OCI-M1 (cell line): ENCODE results near the gene C18orf54.
"Not testable (repeated sequence)": the region's sequence is repeated elsewhere in the genome, so short reads cannot be mapped to it uniquely, and the experiment has no call there.

Experiments
- DNase-seq: peaks from one replicate; lab custom pipeline; 2025; lab: John Stamatoyannopoulos, UW

The C18orf54 gene

DNA sequence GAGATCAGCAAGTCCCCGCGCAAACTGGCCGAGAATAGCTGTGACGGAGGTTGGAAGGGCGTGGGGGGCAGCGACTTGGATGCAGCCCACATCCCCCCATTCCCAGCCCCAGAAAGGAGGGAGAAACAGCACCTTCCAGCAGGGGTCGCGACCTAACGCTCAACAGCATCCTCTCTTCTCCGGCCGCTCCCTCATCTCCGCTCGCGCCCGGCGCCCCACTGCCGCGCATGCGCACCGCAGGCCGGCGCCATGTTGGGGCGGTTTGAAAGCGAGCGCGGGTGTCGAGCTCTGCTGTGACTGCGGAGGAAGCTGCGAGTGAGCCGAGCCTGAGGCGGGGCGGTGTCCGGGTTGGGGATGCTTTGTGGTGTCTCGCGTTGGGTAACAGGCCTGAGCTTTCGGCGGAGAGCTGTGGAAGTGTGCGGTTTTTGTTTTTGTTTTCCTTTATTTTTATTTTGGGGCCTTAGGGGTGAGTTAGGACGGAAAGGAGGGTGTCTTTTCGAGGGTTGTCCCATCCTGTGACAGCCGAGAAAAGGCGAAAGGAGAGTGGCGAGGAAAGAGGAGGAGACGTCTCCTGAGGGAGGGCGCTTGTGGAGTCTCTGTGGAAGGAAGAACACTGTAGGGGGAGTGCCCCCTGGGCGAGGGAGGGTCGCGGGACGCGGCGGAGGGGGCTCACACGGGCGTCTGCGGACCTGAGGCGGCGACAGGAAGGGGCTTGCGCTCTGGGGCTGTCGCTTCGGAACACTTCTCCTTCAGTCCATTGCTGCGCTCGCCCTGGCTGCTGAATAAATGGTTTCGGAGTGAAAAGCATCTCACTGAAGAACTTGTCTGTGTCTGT is at the start of gene C18orf54, which contains the start of gene STARD6:
Gene C18orf54, plus strand, starts transcription at position 247 of the 835 bp plus-strand sequence. CDS start 2,667 bp downstream, outside the sequence.
Gene STARD6, minus strand, starts transcription at position 199 of the 835 bp plus-strand sequence. CDS start 3,285 bp downstream, outside the sequence.
- DNase-seq = peak; percentile 92

DNA sequence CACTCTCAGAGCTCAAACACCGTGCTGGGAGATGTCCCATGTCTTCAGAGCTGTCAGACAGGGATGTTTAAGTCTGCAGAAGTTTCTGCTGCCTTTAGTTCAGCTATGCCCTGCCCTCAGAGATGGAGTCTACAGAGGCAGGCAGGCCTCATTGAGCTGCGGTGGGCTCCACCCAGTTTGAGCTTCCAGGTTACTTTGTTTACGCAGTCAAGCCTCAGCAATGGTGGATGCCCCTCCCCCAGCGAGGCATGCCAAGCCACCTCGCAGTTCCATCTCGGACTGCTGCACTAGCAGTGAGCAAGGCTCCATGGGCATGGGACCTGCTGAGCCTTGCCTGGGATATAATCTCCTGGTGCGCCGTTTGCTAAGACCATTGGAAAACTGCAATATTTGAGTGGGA is 48.1 kb upstream of the C18orf54 start:
- not testable (repeated sequence) for DNase-seq

DNA sequence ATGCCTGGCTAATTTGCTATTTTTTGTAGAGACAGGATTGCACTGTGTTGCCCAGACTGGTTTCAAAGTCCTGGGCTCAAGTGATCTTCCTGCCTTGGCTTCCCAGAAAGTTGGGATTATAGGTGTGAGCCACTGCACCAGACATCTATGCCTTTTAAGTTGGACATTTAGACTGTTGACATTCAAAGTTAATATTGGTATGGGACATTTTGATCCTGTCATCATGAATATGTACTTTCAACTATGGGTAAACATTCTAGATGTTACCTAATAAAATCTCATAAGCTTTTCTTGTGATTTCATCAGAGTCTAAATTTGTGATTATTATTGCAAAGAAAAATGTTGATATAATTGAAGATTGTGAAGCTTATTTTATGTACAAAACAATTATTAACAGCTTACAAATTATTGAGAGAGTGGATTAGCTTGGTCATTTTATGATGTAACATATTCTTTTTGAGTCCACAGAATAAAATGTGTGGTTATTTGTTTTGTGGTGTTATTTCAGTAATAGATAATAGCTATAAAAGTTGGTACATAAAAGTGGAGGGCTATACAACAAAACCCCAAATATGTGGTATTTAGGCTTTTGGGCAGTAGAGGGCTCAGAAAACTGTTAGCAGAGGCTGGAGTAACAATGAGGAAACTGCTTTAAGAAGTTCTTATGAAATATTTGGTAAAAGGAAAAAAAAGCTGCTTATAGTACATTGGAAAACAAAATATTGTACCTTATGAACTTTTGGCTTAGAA is 41.5 kb upstream of the C18orf54 start:
- peak; percentile 4 for DNase-seq

DNA sequence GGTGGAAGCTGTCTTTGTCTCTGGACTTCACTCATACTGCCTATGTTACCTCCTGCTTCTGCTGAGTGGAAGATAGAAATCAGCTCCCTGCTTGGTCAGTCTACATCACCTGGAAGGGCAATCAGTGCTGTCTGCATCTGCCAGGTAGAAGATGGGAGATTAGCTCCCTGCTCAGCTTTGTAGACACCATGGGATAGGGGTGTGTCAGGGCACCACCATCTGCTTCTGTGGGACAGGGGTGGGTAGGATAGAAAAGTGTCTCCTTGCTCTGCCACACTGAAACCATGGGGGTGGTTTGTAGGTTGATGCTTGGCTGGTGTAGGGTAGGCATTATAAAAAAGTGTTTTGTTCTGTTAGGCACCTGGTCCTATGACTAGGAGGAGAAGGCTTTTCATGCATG is 34.1 kb upstream of the C18orf54 start:
- DNase-seq = no peak

DNA sequence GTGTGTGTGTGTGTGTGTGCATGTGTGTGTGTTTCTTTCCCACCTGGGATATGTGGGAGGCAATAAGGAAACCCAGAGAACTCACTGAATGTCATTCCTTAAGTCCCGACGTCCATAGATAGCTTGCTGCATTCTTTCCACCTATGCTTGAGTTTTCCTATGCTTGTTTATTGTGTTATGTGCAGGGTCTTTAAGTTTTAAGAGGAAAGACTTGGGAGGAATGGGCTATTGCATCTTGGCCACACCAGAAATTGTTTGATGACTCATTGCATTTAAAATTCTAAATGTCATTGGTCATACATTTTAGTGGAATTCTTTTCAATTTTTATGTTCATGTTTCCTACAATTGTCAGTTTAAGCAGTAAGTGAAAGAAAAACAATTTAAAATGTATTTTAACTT is 33.7 kb upstream of the C18orf54 start:
- DNase-seq = no peak

DNA sequence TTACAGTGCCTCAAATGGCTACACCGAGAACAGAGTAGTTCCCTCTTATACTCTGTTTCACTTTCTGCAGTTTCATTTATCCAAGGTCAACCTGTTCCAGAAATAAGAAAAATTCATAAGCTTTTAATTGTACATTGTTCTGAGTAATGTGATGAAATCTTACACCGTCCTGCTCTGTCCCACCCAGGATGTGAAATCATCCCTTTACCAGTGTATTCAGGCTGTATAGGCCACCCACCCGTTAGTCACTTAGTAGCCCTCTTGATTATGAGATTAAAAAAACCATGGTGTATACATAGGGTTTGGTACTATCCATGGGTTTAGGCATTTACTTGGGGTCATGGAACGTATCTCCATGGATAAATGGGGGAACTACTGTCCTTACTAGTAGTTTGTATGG is 29.9 kb upstream of the C18orf54 start:
- DNase-seq = no peak

DNA sequence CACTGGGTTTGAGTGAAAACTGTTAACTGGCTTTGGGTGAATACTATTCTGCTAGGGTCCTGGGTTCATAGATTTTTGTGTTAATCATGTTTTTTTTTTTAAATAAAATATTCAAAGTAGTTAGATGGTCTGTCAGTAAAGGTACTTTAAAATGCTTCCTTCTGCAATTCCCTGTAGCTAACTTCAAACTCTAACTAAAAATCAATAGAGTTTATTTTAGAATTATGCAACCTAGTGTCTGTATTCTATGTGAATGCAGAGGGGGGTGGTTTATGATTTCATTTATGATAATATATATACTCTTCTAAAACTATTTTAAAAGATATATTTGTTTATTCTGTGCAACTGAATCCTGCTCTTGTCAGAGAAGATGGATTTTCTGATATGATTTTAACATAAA is 27.9 kb upstream of the C18orf54 start:
- no peak for DNase-seq

DNA sequence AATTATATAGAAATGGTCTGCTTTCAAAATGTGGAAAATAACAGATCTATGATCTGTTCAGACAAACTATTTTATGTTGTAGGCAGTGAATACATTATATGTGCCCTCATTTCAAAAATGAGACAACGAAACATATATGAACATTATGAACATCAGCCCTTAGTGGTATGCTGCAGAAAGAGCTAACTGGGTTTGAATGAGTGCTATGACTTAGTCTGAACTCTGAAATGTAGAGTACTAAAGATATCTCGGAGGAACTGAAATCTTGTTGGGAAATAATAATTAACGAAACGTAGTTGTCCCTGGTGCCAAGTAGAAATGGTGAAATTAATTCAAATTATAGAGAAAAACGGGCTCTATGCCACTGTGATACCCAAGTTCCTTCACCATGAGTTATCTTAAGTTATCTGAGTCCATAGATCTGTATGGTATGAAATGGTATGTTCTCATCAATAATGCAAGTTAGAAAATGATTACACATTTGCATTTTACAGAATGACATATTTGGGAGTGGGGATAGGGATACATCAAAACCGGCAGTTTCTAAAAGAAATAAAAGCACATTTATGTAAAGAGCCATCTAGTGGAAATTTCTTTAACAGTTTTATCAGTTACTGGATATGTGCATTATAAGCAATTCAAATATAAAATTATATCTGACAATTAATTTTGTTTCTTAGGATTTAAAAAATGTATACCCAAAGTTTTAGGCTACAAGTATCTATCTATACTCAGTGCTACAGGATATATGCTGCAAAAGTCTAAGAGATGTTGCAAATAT is 26.7 kb upstream of the C18orf54 start:
- DNase-seq = peak; percentile 18

DNA sequence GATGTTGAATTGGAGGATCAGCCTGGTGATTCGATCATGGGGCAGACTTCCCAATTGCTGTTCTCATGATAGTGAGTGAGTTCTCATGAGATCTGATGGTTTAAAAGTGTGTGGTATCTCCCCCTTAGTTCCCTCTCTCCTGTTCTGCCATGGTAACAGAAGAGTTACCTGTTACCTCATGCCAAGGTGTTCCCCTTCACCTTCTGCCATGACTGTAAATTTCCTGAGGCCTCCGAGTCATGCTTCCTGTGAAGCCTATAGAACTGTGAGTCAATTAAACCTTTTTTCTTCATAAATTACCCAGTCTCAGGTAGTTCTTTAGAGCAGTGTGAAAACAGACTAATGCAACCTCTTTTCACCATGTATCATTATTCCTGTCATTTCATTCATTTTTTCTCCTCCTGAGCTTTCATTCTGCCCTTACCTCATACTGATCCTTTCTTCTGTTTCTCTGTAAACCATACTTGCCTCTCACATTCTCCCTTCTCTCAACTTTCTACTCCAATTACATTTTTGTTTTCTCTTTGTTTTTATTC is 22.0 kb upstream of the C18orf54 start:
- no peak for DNase-seq

DNA sequence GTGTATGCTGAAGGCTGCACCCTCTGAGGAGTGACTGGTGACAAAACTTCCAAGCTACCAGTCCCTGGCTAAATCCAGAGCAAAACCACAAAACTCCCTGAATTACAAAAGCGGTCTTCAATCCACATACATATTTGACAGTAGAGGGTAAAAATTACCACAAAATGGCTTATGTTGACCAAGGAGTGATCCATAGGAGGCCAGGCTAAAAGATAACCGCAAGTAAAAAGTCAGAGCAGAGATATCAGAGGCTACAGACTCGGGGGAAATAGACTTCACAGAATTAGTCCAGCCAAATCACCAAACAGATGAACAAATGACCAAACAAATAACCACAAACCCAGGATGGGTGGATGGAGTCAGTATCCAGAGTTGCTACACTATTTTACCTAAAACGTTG is 19.5 kb upstream of the C18orf54 start:
- peak; percentile 74 for DNase-seq

DNA sequence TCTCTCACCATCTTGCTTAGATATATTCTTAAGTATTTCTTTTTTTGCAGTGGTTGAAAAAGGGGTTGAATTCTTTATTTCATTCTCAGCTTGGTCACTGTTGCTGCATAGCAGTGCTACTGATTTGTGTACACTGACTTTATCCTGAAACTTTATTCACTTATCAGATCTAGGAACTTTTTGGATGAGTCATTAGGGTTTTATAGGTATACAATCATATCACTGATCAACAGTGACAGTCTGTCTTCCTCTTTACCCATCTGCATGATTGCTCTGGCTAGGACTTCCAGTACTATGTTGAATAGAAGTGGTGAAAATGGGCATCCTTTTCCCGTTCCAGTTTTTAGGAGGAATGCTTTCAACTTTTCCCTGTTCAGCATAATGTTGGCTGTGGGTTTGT is 6.5 kb upstream of the C18orf54 start:
- DNase-seq = no peak

DNA sequence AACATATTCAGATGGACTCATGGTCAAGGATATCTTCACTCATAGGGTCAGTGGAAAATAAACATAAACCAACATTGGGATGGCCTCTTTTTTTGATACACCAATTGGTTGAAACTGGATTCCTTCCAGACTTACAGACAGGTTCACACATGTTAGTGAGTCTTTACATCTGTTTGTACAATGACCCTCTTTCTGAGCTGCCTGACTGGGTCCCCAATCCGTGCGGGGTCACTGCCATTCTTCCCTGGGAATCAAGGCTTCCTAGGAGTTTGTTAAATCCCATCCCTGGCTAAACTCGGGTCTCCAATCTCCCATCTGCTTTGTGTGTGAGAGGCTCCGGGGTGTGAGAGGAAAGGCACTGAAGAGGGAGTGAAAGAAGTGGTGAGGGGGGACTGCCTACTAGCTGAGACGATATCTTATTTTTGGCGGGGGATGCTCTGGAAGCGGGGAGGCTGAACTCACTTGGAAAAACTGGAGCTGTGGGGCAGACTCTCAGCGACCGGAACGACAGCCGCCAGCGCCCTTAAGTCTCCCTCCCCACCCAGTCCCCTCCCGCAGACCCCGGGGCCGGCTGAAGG is 535 bp upstream of the C18orf54 start:
- no peak for DNase-seq

DNA sequence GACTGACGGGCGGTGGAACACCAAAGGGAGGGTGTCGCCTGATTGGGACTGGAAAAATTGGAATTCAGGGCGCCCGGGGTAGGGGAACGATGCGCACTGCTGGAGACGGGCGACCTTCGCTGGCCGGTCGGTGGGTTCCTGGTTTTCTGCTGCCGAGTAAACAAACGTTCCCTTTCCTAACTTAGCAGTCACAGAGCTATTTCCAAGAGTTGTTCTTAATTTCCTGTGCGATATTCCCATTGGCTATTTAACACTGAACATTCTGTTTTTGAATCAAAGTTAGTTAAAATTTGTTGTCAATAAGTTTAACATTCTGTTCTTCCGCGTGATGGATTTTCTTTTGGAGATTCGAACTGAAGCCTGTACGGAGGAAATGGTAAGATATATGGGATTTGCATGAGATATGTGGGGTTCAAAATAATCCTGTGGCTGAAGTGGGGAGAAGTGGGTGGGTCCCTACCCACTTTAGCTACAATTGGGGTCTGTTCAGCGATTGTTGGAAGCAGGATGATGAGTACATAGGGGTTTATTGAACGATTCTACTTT is 862 bp downstream of the C18orf54 start:
- DNase-seq = peak; percentile 58

DNA sequence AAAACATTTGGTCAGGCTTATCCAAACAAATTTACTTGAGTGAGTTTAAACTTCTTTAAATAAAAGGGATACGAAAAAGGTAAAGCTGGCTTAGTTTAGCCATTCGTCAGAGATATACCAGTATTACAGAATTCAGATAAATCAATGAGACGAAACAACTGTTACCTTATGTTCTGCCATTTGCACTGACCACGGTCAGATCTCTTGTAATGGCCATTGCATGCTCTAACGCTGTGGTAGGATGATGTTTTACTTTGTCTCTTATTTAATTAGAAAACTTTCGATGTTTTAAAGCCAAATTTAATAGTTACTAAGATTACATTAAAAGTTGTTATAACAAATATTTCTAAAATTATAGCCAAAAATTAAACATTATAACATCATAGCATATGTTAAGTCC is 1.5 kb downstream of the C18orf54 start:
- DNase-seq = no peak

DNA sequence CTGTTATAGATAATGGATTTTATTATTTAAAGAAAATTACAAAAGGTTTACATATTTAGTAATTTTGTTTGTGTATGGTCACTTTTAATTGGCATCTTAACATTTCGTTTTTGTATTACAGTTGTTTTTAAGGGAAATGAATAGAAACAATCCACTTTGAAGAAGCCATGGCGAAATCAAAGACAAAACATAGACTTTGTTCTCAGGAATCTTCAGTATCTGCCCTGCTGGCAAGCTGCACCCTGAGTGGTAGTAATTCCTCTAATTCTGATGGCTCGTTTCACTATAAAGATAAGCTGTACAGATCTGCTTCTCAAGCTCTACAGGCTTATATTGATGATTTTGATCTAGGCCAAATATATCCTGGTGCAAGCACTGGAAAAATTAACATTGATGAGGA is 2.7 kb downstream of the C18orf54 start:
- no peak for DNase-seq

DNA sequence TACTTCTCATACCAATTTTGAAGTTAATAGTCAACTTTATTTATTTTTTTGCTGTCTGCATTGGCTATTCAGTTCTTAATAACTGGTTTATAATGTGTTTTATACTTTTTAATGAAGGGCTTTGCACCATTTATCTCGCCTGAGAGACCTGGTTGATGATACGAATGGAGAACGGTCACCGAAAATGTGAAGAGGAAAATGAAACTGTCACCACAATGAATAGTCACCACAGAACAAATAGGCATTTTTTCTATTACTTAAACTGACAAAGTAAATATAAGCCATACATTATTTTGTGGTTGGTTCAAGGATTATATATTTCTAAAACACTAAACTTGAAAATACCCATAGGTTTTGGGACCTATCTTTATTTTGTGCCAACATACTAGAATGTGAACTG is 20.4 kb downstream of the C18orf54 start:
- DNase-seq = no peak

DNA sequence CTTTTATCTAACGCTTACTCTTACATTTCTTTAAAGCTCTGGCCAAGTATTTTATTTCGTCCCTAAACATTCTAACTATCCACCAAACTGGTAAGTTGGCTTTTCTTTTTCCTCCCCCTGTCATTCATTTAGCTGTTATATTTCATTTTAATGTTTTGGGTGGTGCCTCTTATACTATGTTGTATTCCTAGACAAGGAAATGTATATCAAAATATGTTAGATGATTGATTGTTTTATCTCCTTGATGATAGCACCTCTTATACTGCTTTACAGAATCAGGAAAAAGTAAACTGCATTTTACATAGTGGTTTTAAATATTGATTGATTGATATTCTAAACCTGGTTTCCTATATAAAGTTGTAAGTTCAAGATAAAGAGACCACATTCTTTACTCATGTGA is 23.9 kb downstream of the C18orf54 start:
- no peak for DNase-seq

DNA sequence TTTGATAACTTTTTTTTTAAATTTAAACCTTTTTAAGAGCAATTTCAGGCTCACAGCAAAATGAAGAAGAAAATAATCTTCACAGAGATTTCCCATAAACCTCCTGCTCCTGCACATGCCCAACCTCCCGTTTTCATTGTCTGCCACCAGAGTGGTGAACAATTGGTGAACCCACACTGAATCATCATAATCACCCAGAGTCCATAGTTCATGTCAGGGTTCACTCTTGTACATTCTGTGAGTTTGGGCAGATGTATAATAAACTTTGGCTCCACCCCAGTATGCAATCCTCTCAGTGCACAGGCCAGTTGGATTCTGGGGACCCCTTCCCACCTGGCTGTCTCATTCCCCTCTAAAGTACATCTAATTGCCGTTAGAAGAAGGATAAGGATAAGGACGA is 24.4 kb downstream of the C18orf54 start:
- DNase-seq = no peak

DNA sequence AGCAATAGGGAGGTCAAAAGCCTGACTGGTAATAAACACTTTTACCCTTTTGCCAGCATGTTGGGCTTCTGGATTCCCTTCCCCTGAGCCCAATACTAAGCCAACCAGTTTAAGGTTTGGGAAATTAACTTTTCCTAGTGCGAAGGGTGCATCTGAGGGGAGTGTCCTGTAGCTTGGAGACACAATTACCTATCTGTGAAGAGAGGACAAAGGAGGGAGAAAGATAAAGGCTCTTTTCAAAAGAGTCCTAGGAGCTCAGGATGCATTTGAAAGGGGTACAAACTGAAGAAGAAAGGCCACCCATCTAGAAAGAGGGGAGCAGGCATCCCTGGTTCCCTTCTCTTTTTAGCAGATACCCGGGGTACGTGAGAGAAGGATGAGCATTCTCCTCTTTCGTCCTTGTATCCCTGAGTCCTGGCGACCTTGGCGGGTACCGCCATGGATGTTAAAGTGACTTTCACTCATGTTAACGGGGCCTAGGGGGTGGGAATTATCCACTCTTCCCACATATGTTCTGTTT is 25.1 kb downstream of the C18orf54 start:
- DNase-seq = no peak

DNA sequence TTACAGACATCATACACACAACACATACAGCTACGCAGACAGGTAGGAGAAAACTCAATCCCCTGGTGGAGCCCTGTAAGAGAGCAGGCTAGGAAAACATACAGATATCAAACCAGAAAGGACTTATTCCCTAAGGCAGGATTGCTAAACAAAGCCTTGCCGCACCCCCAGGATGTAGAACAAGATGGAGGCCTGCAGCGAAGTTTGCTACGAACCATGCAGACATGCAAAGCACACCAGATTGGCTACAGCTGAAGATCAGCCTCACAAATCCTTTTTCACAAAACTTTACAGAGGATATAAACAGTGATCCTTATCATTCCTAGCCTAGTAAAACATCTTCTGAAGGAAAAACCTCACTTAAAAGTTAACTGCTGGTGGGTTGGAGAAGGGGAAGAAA is 28.3 kb downstream of the C18orf54 start:
- no peak for DNase-seq

DNA sequence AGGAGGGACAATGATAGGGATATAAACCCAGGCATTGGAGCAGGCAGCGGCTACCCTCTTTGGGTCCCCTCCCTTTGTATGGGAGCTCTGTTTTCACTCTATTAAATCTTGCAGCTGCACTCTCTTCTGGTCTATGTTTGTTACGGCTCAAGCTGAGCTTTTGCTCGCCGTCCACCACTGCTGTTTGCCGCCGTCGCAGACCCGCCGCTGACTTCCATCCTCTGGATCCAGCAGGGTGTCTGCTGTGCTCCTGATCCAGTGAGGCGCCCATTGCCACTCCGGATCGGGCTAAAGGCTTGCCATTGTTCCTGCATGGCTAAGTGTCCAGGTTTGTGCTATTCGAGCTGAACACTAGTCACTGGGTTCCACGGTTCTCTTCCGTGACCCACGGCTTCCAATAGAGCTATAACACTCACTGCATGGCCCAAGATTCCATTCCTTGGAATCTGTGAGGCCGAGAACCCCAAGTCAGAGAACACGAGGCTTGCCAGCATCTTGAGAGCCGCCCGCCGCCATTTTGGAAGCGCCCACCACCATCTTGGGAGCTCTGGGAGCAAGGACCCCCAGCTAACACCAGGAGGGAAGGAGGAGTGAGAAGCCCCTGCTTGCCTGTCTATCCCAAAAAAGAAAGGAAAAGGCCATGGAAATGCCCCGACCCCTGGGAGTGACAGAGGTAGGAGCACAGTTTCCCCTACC is 29.2 kb downstream of the C18orf54 start:
- not testable (repeated sequence) for DNase-seq
